Stomach smooth muscle (tissue), 2 donors: ENCODE measurements around the gene ZBTB37.

Experiments used
- H3K27ac ChIP-seq: one replicate; pipeline ENCODE4 v1.7.0; 2013; ENCODE audit warnings: mild to moderate bottlenecking, low read length, inconsistent platforms
- H3K27me3 ChIP-seq, 2 donors: one replicate each; pipeline ENCODE4 v1.7.0; 2013; ENCODE audit warnings: low read length in 2 of 2; ENCODE audit not compliant: insufficient read depth in 2 of 2, control insufficient read depth in 1 of 2
- H3K36me3 ChIP-seq, 2 donors: one replicate each; pipeline ENCODE4 v1.7.0; 2013; ENCODE audit warnings: low read length in 2 of 2; ENCODE audit not compliant: control insufficient read depth in 2 of 2, insufficient read depth in 2 of 2
- H3K4me1 ChIP-seq: one replicate; pipeline ENCODE4 v1.7.0; 2013; ENCODE audit warnings: low read length; ENCODE audit not compliant: control insufficient read depth, insufficient read depth
- H3K4me3 ChIP-seq, 2 donors: one replicate each; pipeline ENCODE4 v1.7.0; 2013; ENCODE audit warnings: low read length in 2 of 2
- H3K9ac ChIP-seq, 2 donors: one replicate each; pipeline ENCODE4 v1.7.0; 2013; ENCODE audit warnings: low read length in 2 of 2, mild to moderate bottlenecking in 1 of 2
- H3K9me3 ChIP-seq, 2 donors: one replicate each; pipeline ENCODE4 v1.7.0; 2013; ENCODE audit warnings: low read length in 2 of 2; ENCODE audit not compliant: control insufficient read depth in 2 of 2
- donor health status: healthy.
- donor health status: Pancreatic carcinoma.

The ZBTB37 gene

DNA sequence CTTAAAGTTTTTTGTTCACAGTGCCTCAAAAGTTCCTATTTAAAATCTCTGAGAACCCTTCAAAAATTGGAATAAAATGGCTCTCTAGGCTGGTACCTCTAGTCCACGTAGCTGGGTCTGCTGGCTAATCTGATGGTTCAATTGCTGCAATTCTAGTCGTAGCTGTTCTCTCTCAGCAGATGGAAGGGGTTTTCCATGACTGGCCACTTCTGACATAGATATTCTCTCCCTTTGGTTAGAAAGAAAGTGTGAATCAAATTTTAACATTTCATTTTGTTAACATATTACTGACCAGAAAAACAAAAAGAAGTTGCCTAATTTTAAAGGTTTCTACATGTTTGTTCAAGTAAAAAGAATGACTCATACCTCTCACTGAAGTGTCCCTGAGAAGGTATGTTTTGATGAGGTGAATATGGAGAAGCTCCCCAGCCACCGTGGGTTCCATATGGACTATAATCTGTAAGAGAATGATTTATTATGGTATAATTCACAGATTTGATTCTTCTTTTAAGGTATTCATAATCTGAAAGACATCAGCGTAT lies 78.3 kb downstream of the ZBTB37 start:
- peaks cover 32 to 43% of the 10 kb centered on the region in 2 donors for H3K36me3 ChIP-seq
- H3K9me3 ChIP-seq: no peaks in the 10 kb centered on the region
- H3K9ac ChIP-seq: no peak overlapping the region
- H3K27me3 ChIP-seq: no peaks in the 10 kb centered on the region
- H3K4me1 ChIP-seq: no peaks in the 10 kb centered on the region
- H3K4me3 ChIP-seq: no peak overlapping the region
- H3K27ac ChIP-seq: no peak overlapping the region

DNA sequence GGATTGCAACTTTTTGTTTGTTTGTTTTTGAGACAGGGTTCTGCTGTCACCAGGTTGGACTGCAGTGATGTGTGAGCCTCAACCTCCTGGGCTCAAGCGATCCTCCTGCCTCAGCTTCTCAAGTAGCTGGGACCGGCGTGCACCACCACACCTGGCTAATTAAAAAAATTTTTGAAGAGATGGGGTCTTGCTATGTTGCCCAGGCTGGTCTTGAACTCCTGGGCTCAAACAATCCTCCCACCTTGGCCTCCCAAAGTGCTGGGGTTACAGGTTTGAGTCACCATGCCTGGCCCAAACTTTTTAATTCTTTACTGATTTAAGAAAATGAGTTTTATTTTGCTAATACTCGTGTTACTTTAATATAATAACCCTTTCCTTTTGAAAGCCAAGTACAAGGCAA lies 80.4 kb downstream of the ZBTB37 start:
- H3K4me1 ChIP-seq: no peaks in the 10 kb centered on the region
- no peak overlapping the region for H3K4me3 ChIP-seq
- H3K27me3 ChIP-seq: no peaks in the 10 kb centered on the region
- H3K36me3 ChIP-seq: peaks cover 31 to 38% of the 10 kb centered on the region in 2 donors
- no peak overlapping the region for H3K27ac ChIP-seq
- no peak overlapping the region for H3K9ac ChIP-seq
- no peaks in the 10 kb centered on the region for H3K9me3 ChIP-seq
